Measurements from ENCODE around the gene DMRTB1.

Gene DMRTB1

GRCh38 chr1:53442299-53442698 lies 16.9 kb upstream of the DMRTB1 start:
- TF ChIP-seq CTCF (IDR thresholded peaks at IDR 0.05; ENCODE audit: control insufficient read depth, insufficient read depth, low read depth, low read length, missing control alignments) = no peak
- peak; percentile 38 for DNase-seq (ENCODE audit: low read depth)
- no peak overlapping the region for H3K4me3 ChIP-seq (ENCODE audit: control insufficient read depth, low read depth, low read length)

GRCh38 chr1:53446051-53446450 lies 13.1 kb upstream of the DMRTB1 start:
- DNase-seq (ENCODE audit: low read depth) = no peak
- TF ChIP-seq CTCF (IDR thresholded peaks at IDR 0.05; ENCODE audit: control insufficient read depth, insufficient read depth, low read depth, low read length, missing control alignments) = no peak
- no peak overlapping the region for H3K4me3 ChIP-seq (ENCODE audit: control insufficient read depth, low read depth, low read length)

GRCh38 chr1:53447413-53447812 lies 11.8 kb upstream of the DMRTB1 start:
- TF ChIP-seq CTCF (IDR thresholded peaks at IDR 0.05; ENCODE audit: control insufficient read depth, insufficient read depth, low read depth, low read length, missing control alignments) = no peak
- no peak for DNase-seq (ENCODE audit: low read depth)
- no peak overlapping the region for H3K4me3 ChIP-seq (ENCODE audit: control insufficient read depth, low read depth, low read length)

- DNase-seq (ENCODE audit: low read depth) = no peak
- TF ChIP-seq CTCF (IDR thresholded peaks at IDR 0.05; ENCODE audit: control insufficient read depth, insufficient read depth, low read depth, low read length, missing control alignments) = no peak
- H3K4me3 ChIP-seq (ENCODE audit: control insufficient read depth, low read depth, low read length) = no peak overlapping the region
These were observed 10.9 kb upstream of the DMRTB1 start for GRCh38 chr1:53448241-53448841.

- no peak overlapping the region for H3K4me3 ChIP-seq (ENCODE audit: control insufficient read depth, low read depth, low read length)
- no peak for TF ChIP-seq CTCF (IDR thresholded peaks at IDR 0.05; ENCODE audit: control insufficient read depth, insufficient read depth, low read depth, low read length, missing control alignments)
- peak; percentile 82 for DNase-seq (ENCODE audit: low read depth)
These were observed 10.2 kb upstream of the DMRTB1 start for GRCh38 chr1:53449021-53449420.

- no peak overlapping the region for H3K4me3 ChIP-seq (ENCODE audit: control insufficient read depth, low read depth, low read length)
- no peak for DNase-seq (ENCODE audit: low read depth)
- TF ChIP-seq CTCF (IDR thresholded peaks at IDR 0.05; ENCODE audit: control insufficient read depth, insufficient read depth, low read depth, low read length, missing control alignments) = no peak
These were observed 9.5 kb upstream of the DMRTB1 start for GRCh38 chr1:53449693-53450092.

- DNase-seq (ENCODE audit: low read depth) = no peak
- peak; percentile 36 for TF ChIP-seq CTCF (IDR thresholded peaks at IDR 0.05; ENCODE audit: control insufficient read depth, insufficient read depth, low read depth, low read length, missing control alignments)
- no peak overlapping the region for H3K4me3 ChIP-seq (ENCODE audit: control insufficient read depth, low read depth, low read length)
These were observed 9.0 kb upstream of the DMRTB1 start for GRCh38 chr1:53450225-53450624.
